SK-N-SH treated with all-trans-retinoic acid at 6 μM for 48 hours (cell line): ENCODE data around the gene APOA5.

ENCODE experiments used
- CSDC2 ChIP-seq: fragments of 250-450 bp; sonication (Bioruptor Pico); IDR thresholded peaks from 2 replicates; pipeline ENCODE4 v1.5.0; 2020; ENCODE audit warnings: mild to moderate bottlenecking, moderate library complexity
- TOX ChIP-seq: fragments of 250-450 bp; sonication (Bioruptor Pico); IDR thresholded peaks from 2 replicates; pipeline ENCODE4 v1.8.0; 2021; ENCODE audit warnings: mild to moderate bottlenecking, moderate library complexity, borderline replicate concordance

- TF ChIP-seq TOX (no peak), CSDC2 (CRISPR knock-in tag) (no peak)
Observed at GRCh38 chr11:116835042-116835772, 43.5 kb upstream of the APOA5 start.
